Epithelial cell of prostate (primary cell): Measurements from ENCODE around the gene FSTL4.

Experiments
- DNase-seq: peaks from one replicate; pipeline ENCODE4 v3.0.0-alpha.2; 2011; ENCODE audit warnings: low read depth, low spot score
- H3K27ac ChIP-seq: fragments of 450-650 bp; 2 replicates; pipeline ENCODE4 v1.5.1; 2017; ENCODE audit warnings: mild to moderate bottlenecking

Gene FSTL4

GRCh38 chr5:133360693-133361472, 251.5 kb downstream of the FSTL4 start:
- DNase-seq: no peak
- no peak overlapping the region for H3K27ac ChIP-seq

DNA sequence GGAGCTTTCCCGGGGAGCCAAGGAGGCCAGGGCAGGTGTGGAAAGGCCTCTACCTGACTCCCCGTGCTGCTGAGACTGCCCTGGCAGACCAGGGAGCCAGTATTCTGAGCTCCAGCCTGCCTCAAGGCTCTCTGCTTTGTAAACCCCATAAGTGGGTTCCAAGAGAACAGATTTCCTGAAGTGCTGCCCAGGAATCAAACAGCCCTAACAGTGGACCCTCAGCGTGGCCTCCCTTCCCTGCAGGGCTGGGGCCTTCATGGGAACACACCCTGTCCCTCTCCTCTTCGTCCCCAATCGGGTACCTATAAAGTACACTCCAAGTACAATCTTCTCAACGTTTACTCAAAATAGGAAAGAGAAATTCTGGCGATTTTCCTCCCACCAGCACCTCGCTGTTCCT, 252.5 kb downstream of the FSTL4 start:
- no peak for DNase-seq
- H3K27ac ChIP-seq: no peak overlapping the region

GRCh38 chr5:133358271-133358670, 254.1 kb downstream of the FSTL4 start:
- DNase-seq: no peak
- H3K27ac ChIP-seq: no peak overlapping the region

DNA sequence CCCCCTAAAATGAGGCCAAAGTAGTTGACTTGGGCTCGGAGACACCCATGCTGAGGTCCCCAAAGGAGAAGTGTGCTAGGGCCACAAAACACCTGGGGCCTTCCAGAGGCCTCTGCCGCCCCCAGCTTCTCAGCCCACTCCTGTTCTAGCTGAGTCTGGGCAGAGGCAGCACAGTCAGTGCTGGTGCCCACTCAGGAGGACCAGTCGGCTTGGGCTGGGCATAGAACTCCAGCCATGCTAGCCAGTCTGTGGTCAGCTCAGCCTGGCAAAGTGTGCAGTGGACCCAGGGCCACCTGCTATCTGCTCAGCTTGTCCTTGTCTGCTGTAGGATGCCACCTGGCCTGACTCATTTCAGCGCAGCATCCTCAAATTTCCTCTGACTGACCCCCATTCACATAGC, 254.6 kb downstream of the FSTL4 start:
- no peak overlapping the region for H3K27ac ChIP-seq
- no peak for DNase-seq

DNA sequence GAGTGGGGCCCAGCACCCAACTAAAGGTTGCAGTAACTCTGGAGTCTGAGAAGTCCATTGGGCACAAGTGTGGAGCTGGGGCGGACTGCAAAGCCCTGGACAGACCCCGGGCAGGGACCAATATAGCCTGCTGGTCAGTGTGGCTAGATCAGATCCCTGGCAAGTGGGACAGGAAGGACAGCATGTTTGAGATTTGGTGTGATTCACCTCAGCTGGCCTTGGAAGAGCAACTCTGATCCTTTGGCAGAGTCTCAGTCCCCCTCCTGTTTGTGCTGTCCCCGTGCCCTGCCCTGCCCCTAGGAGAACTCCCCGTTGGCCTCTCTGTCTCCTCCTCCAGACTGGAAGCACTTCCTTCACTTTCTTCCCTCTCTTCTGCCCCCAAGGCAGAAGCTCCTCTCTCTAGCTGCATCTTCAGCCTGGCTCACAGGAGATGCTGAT, 255.3 kb downstream of the FSTL4 start:
- no peak overlapping the region for H3K27ac ChIP-seq
- DNase-seq: no peak

GRCh38 chr5:133356396-133356983, 255.9 kb downstream of the FSTL4 start:
- H3K27ac ChIP-seq: no peak overlapping the region

DNA sequence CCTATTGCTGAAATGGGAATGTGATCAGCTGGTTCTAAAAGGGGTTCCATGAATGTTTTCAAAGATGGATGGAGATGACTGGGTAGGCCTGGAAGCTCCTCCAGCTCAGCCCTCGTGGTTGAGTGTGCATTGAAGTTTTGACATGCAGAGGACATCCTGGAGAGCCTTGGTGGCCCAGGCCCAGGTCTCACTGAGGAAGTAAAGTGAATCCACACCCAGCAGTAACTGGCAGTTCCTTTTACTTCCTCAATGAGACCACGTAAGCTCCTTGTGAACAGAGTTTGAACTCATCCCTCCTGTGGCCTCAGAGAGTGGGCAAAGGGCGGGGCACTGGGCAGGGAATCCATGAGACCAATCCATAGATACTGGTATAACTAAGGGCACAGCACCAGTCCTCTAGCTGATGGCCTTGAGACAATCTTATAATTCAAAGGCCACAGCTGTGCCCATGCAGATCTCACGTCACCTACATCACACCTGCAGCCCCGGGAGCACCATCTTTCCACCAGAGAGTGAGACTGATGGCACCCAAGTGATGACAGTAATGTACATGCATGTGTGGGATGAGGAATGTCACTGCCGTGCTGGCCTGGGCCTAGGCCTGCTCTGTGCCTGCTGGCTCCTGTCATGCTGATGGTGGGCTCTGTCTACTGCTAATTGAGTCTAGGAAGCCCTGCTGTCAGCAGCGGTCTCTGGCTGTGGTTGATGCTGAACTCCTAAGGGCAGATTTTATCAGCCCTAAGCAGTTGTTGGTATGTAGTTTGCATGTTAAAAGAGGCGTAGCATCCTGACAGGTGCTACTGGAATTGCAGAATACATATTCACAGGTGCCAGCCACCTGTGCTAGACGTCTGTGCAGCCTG, 257.8 kb downstream of the FSTL4 start:
- no peak overlapping the region for H3K27ac ChIP-seq
- DNase-seq: no peak

More at GRCh38 chr5:133356396-133356983, 255.9 kb downstream of the FSTL4 start:
- no peak for DNase-seq

DNA sequence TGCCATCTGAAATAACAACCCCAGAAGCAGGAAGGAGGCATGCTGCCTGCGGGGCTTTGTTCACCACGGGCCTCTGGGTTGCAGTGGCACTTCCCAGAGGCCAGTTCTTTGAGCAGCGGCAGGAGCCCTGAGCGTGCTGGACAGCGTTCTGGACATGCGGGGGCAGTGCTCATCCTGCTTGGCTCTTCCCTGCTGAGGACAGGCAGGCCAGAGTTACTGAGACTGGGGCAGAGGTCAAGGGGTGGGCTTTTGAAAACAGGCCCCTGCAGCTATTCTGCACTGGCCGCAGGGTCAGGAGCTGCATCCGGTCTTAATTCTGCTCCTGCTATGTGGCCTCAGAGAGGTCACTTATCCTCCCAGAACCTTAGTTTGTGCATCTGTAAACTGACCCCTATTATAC, 258.6 kb downstream of the FSTL4 start:
- no peak for DNase-seq
- H3K27ac ChIP-seq: no peak overlapping the region

GRCh38 chr5:133348406-133348805, 263.9 kb downstream of the FSTL4 start:
- DNase-seq: no peak

GRCh38 chr5:133347039-133347438, 265.3 kb downstream of the FSTL4 start:
- DNase-seq: no peak
- no peak overlapping the region for H3K27ac ChIP-seq

More at GRCh38 chr5:133348406-133348805, 263.9 kb downstream of the FSTL4 start:
- no peak overlapping the region for H3K27ac ChIP-seq

DNA sequence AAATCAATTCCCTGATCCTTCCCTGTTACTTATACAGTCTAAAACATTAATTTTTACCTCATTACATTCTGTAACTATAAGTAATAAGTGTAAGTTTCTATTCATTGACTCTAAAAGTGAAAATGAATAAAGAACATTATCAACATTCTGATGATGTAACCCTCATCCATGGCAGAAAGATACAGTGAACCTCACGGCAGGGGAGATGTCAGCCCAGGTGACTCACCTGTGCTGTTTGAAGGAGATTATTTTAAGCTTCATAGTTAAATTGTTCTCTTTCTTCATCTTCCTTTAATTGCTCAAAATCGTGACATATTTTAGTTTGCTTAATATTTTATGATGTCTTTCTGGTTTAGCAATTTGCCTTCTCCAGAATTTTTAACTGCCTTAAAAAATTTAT, 268.1 kb downstream of the FSTL4 start:
- H3K27ac ChIP-seq: no peak overlapping the region
- DNase-seq: no peak

- DNase-seq: no peak
These were observed 269.1 kb downstream of the FSTL4 start for GRCh38 chr5:133343196-133343595.

GRCh38 chr5:133341915-133342710, 270.2 kb downstream of the FSTL4 start:
- no peak overlapping the region for H3K27ac ChIP-seq
- no peak for DNase-seq

More at GRCh38 chr5:133343196-133343595, 269.1 kb downstream of the FSTL4 start:
- no peak overlapping the region for H3K27ac ChIP-seq

DNA sequence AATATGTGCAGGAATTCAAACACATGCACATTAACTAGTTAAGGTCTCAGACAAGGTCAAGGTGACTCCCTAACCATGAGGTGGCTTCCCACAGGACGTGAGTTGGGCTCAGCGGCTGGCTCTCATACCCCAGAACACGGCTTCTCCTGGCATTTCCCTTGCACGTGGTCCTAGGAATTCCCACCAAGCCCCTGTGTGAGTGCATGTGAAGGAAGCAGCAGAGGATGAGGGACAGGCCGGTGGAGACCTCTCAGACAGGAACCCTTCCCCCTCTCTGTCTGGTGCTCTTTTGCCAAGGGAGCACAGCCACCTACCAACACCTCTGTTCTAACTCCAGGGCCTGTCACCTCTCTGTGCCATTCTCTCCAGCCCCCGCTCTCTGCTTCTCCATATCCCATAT, 271.0 kb downstream of the FSTL4 start:
- H3K27ac ChIP-seq: no peak overlapping the region
- DNase-seq: no peak

GRCh38 chr5:133340822-133341221, 271.5 kb downstream of the FSTL4 start:
- no peak for DNase-seq

GRCh38 chr5:133340002-133340755, 272.2 kb downstream of the FSTL4 start:
- no peak for DNase-seq
- H3K27ac ChIP-seq: no peak overlapping the region

More at GRCh38 chr5:133340822-133341221, 271.5 kb downstream of the FSTL4 start:
- no peak overlapping the region for H3K27ac ChIP-seq

GRCh38 chr5:133338504-133339355, 273.6 kb downstream of the FSTL4 start:
- H3K27ac ChIP-seq: no peak overlapping the region
- no peak for DNase-seq

DNA sequence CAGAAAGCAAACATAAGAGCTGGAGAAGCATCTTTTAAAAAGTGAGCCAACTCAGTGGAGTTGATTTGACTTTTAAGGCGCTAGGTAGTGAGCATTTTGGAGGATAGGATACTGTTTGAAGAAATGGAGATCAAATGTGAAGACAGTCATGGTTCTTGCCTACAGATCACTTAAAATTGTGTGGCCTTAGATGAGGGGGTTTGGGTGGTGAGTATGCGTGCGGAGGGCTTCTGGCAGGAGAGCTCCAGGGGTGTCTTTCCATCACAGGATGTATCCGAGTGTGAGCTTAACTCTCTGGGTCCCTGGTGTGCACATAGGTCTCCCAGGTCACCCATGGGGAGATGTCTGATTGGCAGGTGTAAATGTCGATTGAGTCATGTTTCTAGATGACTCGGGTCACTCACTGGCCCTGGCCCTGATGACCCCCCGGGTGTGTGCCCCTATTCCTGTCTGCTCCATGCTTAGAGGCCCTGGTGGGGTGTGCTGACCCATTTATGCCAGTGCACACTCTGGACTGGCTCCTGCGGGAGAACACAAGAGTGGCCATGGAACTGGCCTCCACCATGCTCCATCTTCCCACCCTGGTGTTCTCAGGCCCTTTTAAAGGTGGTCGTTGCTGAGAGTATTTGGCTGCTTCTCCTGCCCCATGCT, 274.4 kb downstream of the FSTL4 start:
- H3K27ac ChIP-seq: no peak overlapping the region
- DNase-seq: no peak
